ENCODE measurements around the gene SCRN1.

SCRN1 gene

DNA sequence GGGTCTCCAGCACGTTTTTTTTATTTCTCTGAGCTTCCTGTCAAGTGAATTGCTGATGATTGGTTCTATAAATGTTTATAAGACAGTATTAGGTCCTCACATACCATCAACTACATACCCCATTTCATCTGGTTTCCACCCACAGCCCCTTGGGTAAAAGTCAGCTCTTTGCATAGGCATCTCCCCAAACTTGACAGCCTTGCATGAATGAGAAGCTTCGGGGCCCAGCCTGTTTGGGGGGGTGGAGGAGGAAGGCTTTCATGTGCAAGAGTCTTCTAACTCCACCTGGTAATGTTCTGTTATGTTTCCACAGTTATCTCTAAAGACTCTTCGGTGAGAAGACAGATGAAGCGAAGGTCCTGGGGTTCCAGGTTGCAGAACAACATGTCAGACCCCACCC, 75.4 kb downstream of the SCRN1 start:
- TF ChIP-seq TAF1 (IDR thresholded peaks at IDR 0.05; ENCODE audit: borderline replicate concordance, insufficient read depth, low read length) (no peak), REST (IDR thresholded peaks at IDR 0.05; ENCODE audit: insufficient read depth in 1 of 2, low read depth in 2 of 2, low read length in 2 of 2) (no peak), SIN3A (IDR thresholded peaks at IDR 0.05; ENCODE audit: borderline replicate concordance, insufficient read depth, low read length) (no peak), FOXP2 (optimal IDR thresholded peaks at IDR 0.05; ENCODE audit: borderline replicate concordance, extremely low read depth, extremely low read length, insufficient read depth) (no peak)

- TF ChIP-seq TAF1 (IDR thresholded peaks at IDR 0.05; ENCODE audit: borderline replicate concordance, insufficient read depth, low read length) (no peak), FOXP2 (optimal IDR thresholded peaks at IDR 0.05; ENCODE audit: borderline replicate concordance, extremely low read depth, extremely low read length, insufficient read depth) (no peak), REST (IDR thresholded peaks at IDR 0.05; ENCODE audit: insufficient read depth in 1 of 2, low read depth in 2 of 2, low read length in 2 of 2) (no peak), SIN3A (IDR thresholded peaks at IDR 0.05; ENCODE audit: borderline replicate concordance, insufficient read depth, low read length) (no peak), POLR2AphosphoS5 (IDR thresholded peaks at IDR 0.05; ENCODE audit: low read depth, low read length) (no peak)
Observed at GRCh38 chr7:29906200-29907022, 83.2 kb downstream of the SCRN1 start.

DNA sequence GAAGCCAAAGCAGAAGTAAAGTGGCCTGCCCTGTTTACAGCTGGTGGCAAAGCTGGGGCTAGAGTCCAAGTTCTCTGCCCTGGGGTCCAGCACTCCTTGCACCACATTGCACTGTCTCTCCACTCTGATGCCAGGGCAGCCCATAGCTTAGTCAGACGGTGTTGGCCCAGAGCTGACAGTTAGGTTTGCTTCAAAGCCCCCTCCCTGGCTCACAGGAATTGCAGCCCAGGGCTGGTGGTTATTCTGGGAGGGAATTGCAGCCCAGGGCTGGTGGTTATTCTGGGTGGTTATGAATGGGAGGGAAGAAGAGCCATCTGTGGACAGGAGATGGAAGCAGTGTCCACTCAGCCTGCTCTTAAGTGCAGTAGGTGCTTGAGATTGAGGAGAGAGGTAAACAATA, 88.9 kb downstream of the SCRN1 start:
- no peak for TF ChIP-seq POLR2AphosphoS5 (IDR thresholded peaks at IDR 0.05; ENCODE audit: low read depth, low read length)

GRCh38 chr7:29898301-29898700, 91.3 kb downstream of the SCRN1 start:
- TF ChIP-seq POLR2AphosphoS5 (IDR thresholded peaks at IDR 0.05; ENCODE audit: low read depth, low read length) (no peak), TAF1 (IDR thresholded peaks at IDR 0.05; ENCODE audit: borderline replicate concordance, insufficient read depth, low read length) (no peak), FOXP2 (optimal IDR thresholded peaks at IDR 0.05; ENCODE audit: borderline replicate concordance, extremely low read depth, extremely low read length, insufficient read depth) (no peak), SIN3A (IDR thresholded peaks at IDR 0.05; ENCODE audit: borderline replicate concordance, insufficient read depth, low read length) (no peak), REST (IDR thresholded peaks at IDR 0.05; ENCODE audit: insufficient read depth in 1 of 2, low read depth in 2 of 2, low read length in 2 of 2) (no peak)

DNA sequence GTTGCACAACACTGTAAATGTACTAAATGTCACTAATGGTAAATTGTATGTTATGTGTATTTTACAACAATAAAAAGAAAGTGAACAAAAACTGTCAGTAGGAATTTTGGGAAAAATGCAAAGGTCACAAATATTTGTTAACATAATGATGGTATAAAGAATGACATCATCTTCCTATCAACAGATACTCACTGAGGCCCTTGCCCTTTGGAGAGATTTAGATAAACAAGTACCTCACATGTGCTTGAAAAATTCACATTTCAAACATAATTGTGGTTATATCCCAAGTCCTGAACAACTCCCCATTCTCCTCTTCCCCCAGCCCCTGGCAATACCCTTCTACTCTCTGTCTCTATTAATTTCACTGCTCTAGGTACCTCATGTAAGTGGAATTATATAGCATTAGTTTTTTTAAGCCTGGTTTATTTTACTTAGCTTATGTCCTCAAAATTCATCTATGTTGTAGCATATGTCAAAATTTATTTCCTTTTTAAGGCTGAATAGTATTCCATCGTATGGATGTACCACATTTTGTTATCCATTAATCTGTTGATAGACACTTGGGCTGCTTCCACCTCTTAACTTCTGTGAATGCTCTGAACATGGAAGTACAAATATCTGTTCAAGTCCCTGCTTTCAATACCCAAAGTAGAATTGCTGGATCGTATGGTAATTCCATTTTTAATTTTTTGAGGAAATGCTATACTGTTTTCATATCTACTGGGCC, 92.8 kb downstream of the SCRN1 start:
- TF ChIP-seq TAF1 (IDR thresholded peaks at IDR 0.05; ENCODE audit: borderline replicate concordance, insufficient read depth, low read length) (no peak), REST (IDR thresholded peaks at IDR 0.05; ENCODE audit: insufficient read depth in 1 of 2, low read depth in 2 of 2, low read length in 2 of 2) (no peak), SIN3A (IDR thresholded peaks at IDR 0.05; ENCODE audit: borderline replicate concordance, insufficient read depth, low read length) (no peak), FOXP2 (optimal IDR thresholded peaks at IDR 0.05; ENCODE audit: borderline replicate concordance, extremely low read depth, extremely low read length, insufficient read depth) (no peak), POLR2AphosphoS5 (IDR thresholded peaks at IDR 0.05; ENCODE audit: low read depth, low read length) (no peak)
